Stomach (tissue), 4 donors: ENCODE measurements around the gene TGM4.

Source experiments
- CTCF ChIP-seq, 7 experiments: fragments of 450-650 bp in 4 of 7; fragments of 200-600 bp in 3 of 7; sonication (generic) in 3 of 7; IDR thresholded peaks; one replicate each; pipeline ENCODE4 v1.5.1; 2016 to 2019; ENCODE audit warnings: antibody characterized with exemption in 7 of 7, control low read depth in 2 of 7, mild to moderate bottlenecking in 1 of 7
- EP300 ChIP-seq: sonication (generic); formaldehyde crosslinking; IDR thresholded peaks from one replicate; pipeline ENCODE4 v1.6.1; 2017; ENCODE audit warnings: antibody characterized with exemption
- POLR2A ChIP-seq, 4 donors: fragments of 450-650 bp; IDR thresholded peaks; one replicate each; pipeline ENCODE4 v1.6.1; 2016; ENCODE audit warnings: antibody characterized with exemption in 4 of 4, control low read depth in 2 of 4, mild to moderate bottlenecking in 1 of 4, moderate library complexity in 1 of 4

- TF ChIP-seq CTCF (IDR thresholded peaks at IDR 0.05) (no peak), POLR2A (IDR thresholded peaks at IDR 0.05) (no peak), EP300 (no peak)
Measured at GRCh38 chr3:44903751-44904150, 29.3 kb downstream of the TGM4 start.
